Lower lobe of right lung (tissue), 2 donors: Measurements from ENCODE around the gene SLC38A7. TPM values are rescaled to one million over a fixed set of nuclear protein-coding genes. Genes with fewer than 3 reads are reported as not detected.

Experiments used
- ATAC-seq, 2 donors: fragments of 200-7000 bp; cut with Tn5 transposase; one replicate each; pipeline ENCODE4 v1.9.1; 2020 to 2022; ENCODE audit warnings: mild to moderate bottlenecking in 2 of 2, moderate library complexity in 2 of 2
- DNase-seq: peaks from one replicate; pipeline ENCODE4 v3.0.0-alpha.2; 2020
- H3K27ac ChIP-seq: fragments of 200-600 bp; one replicate; pipeline ENCODE4 v1.8.0; 2022
- H3K27me3 ChIP-seq: fragments of 200-600 bp; one replicate; pipeline ENCODE4 v1.8.0; 2022; ENCODE audit warnings: low read depth
- H3K36me3 ChIP-seq: fragments of 200-600 bp; one replicate; pipeline ENCODE4 v1.8.0; 2022; ENCODE audit warnings: mild to moderate bottlenecking
- H3K4me1 ChIP-seq: fragments of 200-600 bp; one replicate; pipeline ENCODE4 v1.8.0; 2022
- H3K4me3 ChIP-seq: fragments of 200-600 bp; one replicate; pipeline ENCODE4 v1.8.0; 2022; ENCODE audit warnings: mild to moderate bottlenecking
- H3K9me3 ChIP-seq: fragments of 200-600 bp; one replicate; pipeline ENCODE4 v1.8.0; 2022
- CTCF ChIP-seq: fragments of 200-600 bp; IDR thresholded peaks from one replicate; pipeline ENCODE4 v1.8.0; 2022; ENCODE audit warnings: antibody characterized with exemption, mild to moderate bottlenecking
- intact Hi-C: fragments of 100-400 bp; cut with DNase I; formaldehyde crosslinking; loops from one replicate; pipeline ENCODE4 v1.11.0; 2022
- total RNA-seq: library from RNA; stranded (reverse); fragmentation: NEBNext Ultra II Directional; extraction: Animal tissue kit (Norgen Biotek cat#: 25700); gene quantifications from one replicate; pipeline ENCODE4 v1.2.1, GENCODE V29; 2021
- donor health status: DM: no; HTN: yes; CAD: no; lungs with severe emphysema.

The SLC38A7 gene
- total RNA-seq, 1 donor from 2014 or later = 20.7 TPM

GRCh38 chr16:58655215-58655596 is 29.4 kb downstream of the SLC38A7 start:
- TF ChIP-seq CTCF = no peak
- intact Hi-C loops = no loop called here
- H3K27me3 ChIP-seq = no peaks in the 10 kb centered on the region
- DNase-seq = no peak
- no peak overlapping the region for H3K27ac ChIP-seq
- no peaks in the 10 kb centered on the region for H3K9me3 ChIP-seq
- H3K4me1 ChIP-seq = no peaks in the 10 kb centered on the region
- no peak overlapping the region for H3K4me3 ChIP-seq
- no peak for ATAC-seq
- H3K36me3 ChIP-seq = no peaks in the 10 kb centered on the region

GRCh38 chr16:58654560-58655214 is 29.9 kb downstream of the SLC38A7 start:
- intact Hi-C loops = no loop called here
- no peak for TF ChIP-seq CTCF
- Histone ChIP-seq H3K27ac (no peak overlapping the region), H3K36me3 (no peaks in the 10 kb centered on the region), H3K9me3 (no peaks in the 10 kb centered on the region), H3K4me3 (no peak overlapping the region), H3K4me1 (no peaks in the 10 kb centered on the region), H3K27me3 (no peaks in the 10 kb centered on the region)
- DNase-seq (no peak), ATAC-seq (no peak)

GRCh38 chr16:58652741-58653140 is 31.8 kb downstream of the SLC38A7 start:
- H3K27me3 ChIP-seq = no peaks in the 10 kb centered on the region
- no peaks in the 10 kb centered on the region for H3K36me3 ChIP-seq
- no peaks in the 10 kb centered on the region for H3K9me3 ChIP-seq
- intact Hi-C loops = no loop called here
- H3K27ac ChIP-seq = no peak overlapping the region
- H3K4me3 ChIP-seq = no peak overlapping the region
- no peak for TF ChIP-seq CTCF
- no peak for DNase-seq
- ATAC-seq = no peak
- no peaks in the 10 kb centered on the region for H3K4me1 ChIP-seq

GRCh38 chr16:58651965-58652348 is 32.6 kb downstream of the SLC38A7 start:
- intact Hi-C loops = no loop called here

GRCh38 chr16:58649707-58650106 is 34.9 kb downstream of the SLC38A7 start:
- Histone ChIP-seq H3K27me3 (no peaks in the 10 kb centered on the region), H3K36me3 (no peaks in the 10 kb centered on the region), H3K4me3 (no peak overlapping the region), H3K4me1 (no peaks in the 10 kb centered on the region), H3K9me3 (no peaks in the 10 kb centered on the region), H3K27ac (no peak overlapping the region)
- intact Hi-C loops = no loop called here
- ATAC-seq (no peak), DNase-seq (no peak)
- no peak for TF ChIP-seq CTCF

More at GRCh38 chr16:58651965-58652348, 32.6 kb downstream of the SLC38A7 start:
- DNase-seq (no peak), ATAC-seq (no peak)
- no peak overlapping the region for H3K27ac ChIP-seq
- H3K4me1 ChIP-seq = no peaks in the 10 kb centered on the region
- no peaks in the 10 kb centered on the region for H3K36me3 ChIP-seq
- no peaks in the 10 kb centered on the region for H3K27me3 ChIP-seq
- no peaks in the 10 kb centered on the region for H3K9me3 ChIP-seq
- no peak for TF ChIP-seq CTCF
- no peak overlapping the region for H3K4me3 ChIP-seq

- DNase-seq (no peak), ATAC-seq (no peak)
- Histone ChIP-seq H3K36me3 (no peaks in the 10 kb centered on the region), H3K27ac (no peak overlapping the region), H3K4me1 (no peaks in the 10 kb centered on the region), H3K4me3 (no peak overlapping the region), H3K27me3 (no peaks in the 10 kb centered on the region), H3K9me3 (no peaks in the 10 kb centered on the region)
- TF ChIP-seq CTCF = no peak
- intact Hi-C loops = no loop called here
Measured at GRCh38 chr16:58647107-58647506, 37.5 kb downstream of the SLC38A7 start.
